Gastrocnemius medialis (tissue), 4 donors: ENCODE data around the gene MRPS25.

Source experiments
- CTCF ChIP-seq, 5 experiments: fragments of 450-650 bp in 3 of 5; fragments of 200-600 bp in 2 of 5; sonication (generic) in 2 of 5; IDR thresholded peaks in 4 of 5; conservative IDR thresholded peaks in 1 of 5; 1 replicate in 4 of 5; 2 replicates in 1 of 5; pipeline ENCODE4 v1.5.1; 2016 to 2019; ENCODE audit warnings: antibody characterized with exemption in 5 of 5, mild to moderate bottlenecking in 3 of 5, moderate library complexity in 3 of 5
- POLR2A ChIP-seq, 2 donors: fragments of 450-650 bp; IDR thresholded peaks; one replicate each; pipeline ENCODE4 v1.6.1; 2017; ENCODE audit warnings: antibody characterized with exemption in 2 of 2, mild to moderate bottlenecking in 2 of 2, moderate library complexity in 2 of 2

- no peak for TF ChIP-seq POLR2A (IDR thresholded peaks at IDR 0.05)
- no peak for TF ChIP-seq CTCF (IDR thresholded peaks at IDR 0.05 in 4 of 5, conservative IDR thresholded peaks at IDR 0.05 in 1 of 5)
Measured at GRCh38 chr3:15108869-15109268, 43.8 kb upstream of the MRPS25 start.
